ENCODE data around the gene HMX1.

Gene HMX1

GRCh38 chr4:8857766-8858700 is 13.6 kb downstream of the HMX1 start:
- DNase-seq (ENCODE audit: low read depth in 3 of 3, low spot score in 1 of 3), result no peak

- DNase-seq (ENCODE audit: low read depth in 3 of 3, low spot score in 1 of 3), result no peak
These were observed 14.6 kb downstream of the HMX1 start for GRCh38 chr4:8856835-8857621.

- DNase-seq (ENCODE audit: low read depth in 3 of 3, low spot score in 1 of 3), result no peak
These were observed 15.8 kb downstream of the HMX1 start for GRCh38 chr4:8855818-8856245.

- DNase-seq (ENCODE audit: low read depth in 3 of 3, low spot score in 1 of 3), result no peak
These were observed 16.7 kb downstream of the HMX1 start for GRCh38 chr4:8854931-8855330.

- no peak for DNase-seq (ENCODE audit: low read depth in 3 of 3, low spot score in 1 of 3)
These were observed 17.6 kb downstream of the HMX1 start for GRCh38 chr4:8854016-8854415.

GRCh38 chr4:8853249-8853648 is 18.4 kb downstream of the HMX1 start:
- no peak for DNase-seq (ENCODE audit: low read depth in 3 of 3, low spot score in 1 of 3)

GRCh38 chr4:8852118-8852704 is 19.4 kb downstream of the HMX1 start:
- no peak for DNase-seq (ENCODE audit: low read depth in 3 of 3, low spot score in 1 of 3)

- DNase-seq (ENCODE audit: low read depth in 3 of 3, low spot score in 1 of 3), result no peak
These were observed 20.1 kb downstream of the HMX1 start for GRCh38 chr4:8851321-8852117.

GRCh38 chr4:8850830-8851188 is 20.8 kb downstream of the HMX1 start:
- DNase-seq (ENCODE audit: low read depth in 3 of 3, low spot score in 1 of 3), result no peak

GRCh38 chr4:8850074-8850829 is 21.4 kb downstream of the HMX1 start:
- no peak for DNase-seq (ENCODE audit: low read depth in 3 of 3, low spot score in 1 of 3)

- no peak for DNase-seq (ENCODE audit: low read depth in 3 of 3, low spot score in 1 of 3)
These were observed 22.2 kb downstream of the HMX1 start for GRCh38 chr4:8849266-8850073.

GRCh38 chr4:8848507-8849265 is 23.0 kb downstream of the HMX1 start:
- DNase-seq (ENCODE audit: low read depth in 3 of 3, low spot score in 1 of 3), result no peak

- DNase-seq (ENCODE audit: low read depth in 3 of 3, low spot score in 1 of 3), result no peak
These were observed 23.9 kb downstream of the HMX1 start for GRCh38 chr4:8847764-8848163.

GRCh38 chr4:8847331-8847730 is 24.3 kb downstream of the HMX1 start:
- DNase-seq (ENCODE audit: low read depth in 3 of 3, low spot score in 1 of 3), result no peak

GRCh38 chr4:8846826-8847225 is 24.8 kb downstream of the HMX1 start:
- no peak for DNase-seq (ENCODE audit: low read depth in 3 of 3, low spot score in 1 of 3)

- no peak for DNase-seq (ENCODE audit: low read depth in 3 of 3, low spot score in 1 of 3)
These were observed 25.5 kb downstream of the HMX1 start for GRCh38 chr4:8846046-8846720.

GRCh38 chr4:8844976-8845690 is 26.5 kb downstream of the HMX1 start:
- DNase-seq (ENCODE audit: low read depth in 3 of 3, low spot score in 1 of 3), result no peak

- no peak for DNase-seq (ENCODE audit: low read depth in 3 of 3, low spot score in 1 of 3)
These were observed 28.0 kb downstream of the HMX1 start for GRCh38 chr4:8843597-8843996.

Measured in stimulated activated CD4-positive, alpha-beta T cell treated with anti-CD3 and anti-CD28 coated beads, TNF-alpha, amount 100 ng/mL, for 1 hour (primary cell).